ENCODE data around the gene NPIPA2. TPM values are rescaled to one million over a fixed set of nuclear protein-coding genes. Genes with fewer than 3 reads are reported as not detected.
"Not testable (repeated sequence)": the region's sequence is repeated elsewhere in the genome, so short reads cannot be mapped to it uniquely, and the experiment has no call there.

NPIPA2 gene
- total RNA-seq (2014; rRNA removed; shearing (Covaris generic)) (0.32 and 0.51 TPM in 2 replicates), polyA plus RNA-seq (2016; fragmentation: Nextera tagmentation; extraction: Ambion mirVana) (1.7 and 2.0 TPM in 2 replicates)

GRCh38 chr16:14742273-14743128 is at the start of gene NPIPA2:
Gene NPIPA2, plus strand, starts transcription at chr16:14742533. Its CDS starts 5,533 bp downstream, at chr16:14748066.
- H3F3A ChIP-seq (ENCODE audit: insufficient read depth); H4K20me1 ChIP-seq (ENCODE audit: insufficient read depth); H3K27me3 ChIP-seq (replicated peaks; ENCODE audit: insufficient read depth); H3K9ac ChIP-seq; H3K9me2 ChIP-seq (ENCODE audit: insufficient read depth); H3K9me3 ChIP-seq (ENCODE audit: low read depth); H3K4me1 ChIP-seq (ENCODE audit: insufficient read depth); H3K4me2 ChIP-seq (ENCODE audit: unreplicated experiment); H2AFZ ChIP-seq; H3K79me2 ChIP-seq (ENCODE audit: insufficient read depth); in situ Hi-C loops (cut with MboI); H3K27ac ChIP-seq; DNase-seq; H3K36me3 ChIP-seq (ENCODE audit: low read depth); H3K4me3 ChIP-seq: not testable (repeated sequence)
- WGBS, 2 experiments (ENCODE audit: low coverage in 1 of 2, low lambda C conversion rate in 2 of 2, missing lambda C conversion rate in 2 of 2), result no CpG with 5 or more reads among the region's 73 CpGs

DNA sequence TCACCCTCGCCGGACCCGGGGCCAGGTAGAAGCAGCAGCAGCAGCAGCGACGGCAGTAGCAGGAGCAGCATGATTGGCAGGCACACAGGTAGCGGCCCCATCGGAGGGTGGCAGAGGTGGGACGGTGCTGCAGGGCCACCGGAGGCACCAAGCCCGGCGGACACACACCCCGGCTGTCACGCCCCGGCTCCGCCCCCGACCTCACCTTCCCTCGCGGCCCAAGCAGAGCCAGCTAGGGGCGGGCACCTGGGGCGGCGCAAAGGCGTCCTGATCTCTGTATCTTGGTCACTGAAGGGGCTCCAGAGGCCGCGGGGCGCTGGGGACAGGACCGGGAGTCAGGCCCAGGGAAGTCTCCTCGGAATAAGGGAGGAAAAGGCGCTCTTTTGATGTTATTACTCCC is 48.2 kb upstream of the NPIPA2 start, which contains the start of gene PLA2G10:
TSS of gene PLA2G10 (minus strand) at position 180 of the 400 bp plus-strand sequence. CDS start at position 101, 79 bp downstream.
- H3K36me3 ChIP-seq (ENCODE audit: low read depth); H3K9me2 ChIP-seq (ENCODE audit: insufficient read depth); H2AFZ ChIP-seq; H4K20me1 ChIP-seq (ENCODE audit: insufficient read depth); H3K4me2 ChIP-seq (ENCODE audit: unreplicated experiment); H3K4me3 ChIP-seq; H3F3A ChIP-seq (ENCODE audit: insufficient read depth); H3K27ac ChIP-seq; in situ Hi-C loops (cut with MboI); H3K79me2 ChIP-seq (ENCODE audit: insufficient read depth); H3K4me1 ChIP-seq (ENCODE audit: insufficient read depth); H3K9me3 ChIP-seq (ENCODE audit: low read depth); H3K27me3 ChIP-seq (replicated peaks; ENCODE audit: insufficient read depth); DNase-seq; H3K9ac ChIP-seq: not testable (repeated sequence)
- WGBS, 2 experiments (ENCODE audit: low coverage in 1 of 2, low lambda C conversion rate in 2 of 2, missing lambda C conversion rate in 2 of 2), result no CpG with 5 or more reads among the region's 28 CpGs

GRCh38 chr16:14701859-14702258 is 40.5 kb upstream of the NPIPA2 start:
- in situ Hi-C loops (cut with MboI); H3K9me2 ChIP-seq (ENCODE audit: insufficient read depth); H2AFZ ChIP-seq; H3K4me2 ChIP-seq (ENCODE audit: unreplicated experiment); H3K27ac ChIP-seq; H3K4me3 ChIP-seq; DNase-seq; H3K9ac ChIP-seq; H3K9me3 ChIP-seq (ENCODE audit: low read depth); H3K27me3 ChIP-seq (replicated peaks; ENCODE audit: insufficient read depth); H3F3A ChIP-seq (ENCODE audit: insufficient read depth); H3K36me3 ChIP-seq (ENCODE audit: low read depth); H3K79me2 ChIP-seq (ENCODE audit: insufficient read depth); H3K4me1 ChIP-seq (ENCODE audit: insufficient read depth); H4K20me1 ChIP-seq (ENCODE audit: insufficient read depth): not testable (repeated sequence)
- WGBS, 2 experiments (ENCODE audit: low coverage in 1 of 2, low lambda C conversion rate in 2 of 2, missing lambda C conversion rate in 2 of 2), result 31 to 56% methylated on average over 3 of the region's 7 CpGs

GRCh38 chr16:14702672-14703071 is 39.7 kb upstream of the NPIPA2 start:
- H3K9me2 ChIP-seq (ENCODE audit: insufficient read depth); H2AFZ ChIP-seq; H3K79me2 ChIP-seq (ENCODE audit: insufficient read depth); H4K20me1 ChIP-seq (ENCODE audit: insufficient read depth); in situ Hi-C loops (cut with MboI); H3K4me1 ChIP-seq (ENCODE audit: insufficient read depth); H3K36me3 ChIP-seq (ENCODE audit: low read depth); H3K27ac ChIP-seq; H3K4me2 ChIP-seq (ENCODE audit: unreplicated experiment); H3K4me3 ChIP-seq; H3K9me3 ChIP-seq (ENCODE audit: low read depth); DNase-seq; H3K9ac ChIP-seq; H3F3A ChIP-seq (ENCODE audit: insufficient read depth); H3K27me3 ChIP-seq (replicated peaks; ENCODE audit: insufficient read depth): not testable (repeated sequence)
- WGBS, 2 experiments (ENCODE audit: low coverage in 1 of 2, low lambda C conversion rate in 2 of 2, missing lambda C conversion rate in 2 of 2), result no CpG with 5 or more reads among the region's 11 CpGs

- H3F3A ChIP-seq (ENCODE audit: insufficient read depth); H3K9me3 ChIP-seq (ENCODE audit: low read depth); H3K9me2 ChIP-seq (ENCODE audit: insufficient read depth); DNase-seq; H4K20me1 ChIP-seq (ENCODE audit: insufficient read depth); H3K9ac ChIP-seq; H3K27me3 ChIP-seq (replicated peaks; ENCODE audit: insufficient read depth); H3K79me2 ChIP-seq (ENCODE audit: insufficient read depth); H3K36me3 ChIP-seq (ENCODE audit: low read depth); in situ Hi-C loops (cut with MboI); H3K4me2 ChIP-seq (ENCODE audit: unreplicated experiment); H3K4me1 ChIP-seq (ENCODE audit: insufficient read depth); H2AFZ ChIP-seq; H3K4me3 ChIP-seq; H3K27ac ChIP-seq: not testable (repeated sequence)
- no CpG with 5 or more reads among the region's 73 CpGs for WGBS, 2 experiments (ENCODE audit: low coverage in 1 of 2, low lambda C conversion rate in 2 of 2, missing lambda C conversion rate in 2 of 2)
Measured at GRCh38 chr16:14703156-14704011, 38.9 kb upstream of the NPIPA2 start, which contains the start of gene NPIPA3. Gene NPIPA3, plus strand, starts transcription at chr16:14703411. Its CDS starts 5,533 bp downstream, at chr16:14708944.

GRCh38 chr16:14733233-14733632 is 9.1 kb upstream of the NPIPA2 start:
- H3K27ac ChIP-seq; H3K4me1 ChIP-seq (ENCODE audit: insufficient read depth); DNase-seq; H3K4me2 ChIP-seq (ENCODE audit: unreplicated experiment); H2AFZ ChIP-seq; H3K9me3 ChIP-seq (ENCODE audit: low read depth); H3K27me3 ChIP-seq (replicated peaks; ENCODE audit: insufficient read depth); in situ Hi-C loops (cut with MboI); H3K9ac ChIP-seq; H3F3A ChIP-seq (ENCODE audit: insufficient read depth); H3K4me3 ChIP-seq; H3K9me2 ChIP-seq (ENCODE audit: insufficient read depth); H3K79me2 ChIP-seq (ENCODE audit: insufficient read depth); H3K36me3 ChIP-seq (ENCODE audit: low read depth); H4K20me1 ChIP-seq (ENCODE audit: insufficient read depth): not testable (repeated sequence)
- no CpG with 5 or more reads among the region's 28 CpGs for WGBS, 2 experiments (ENCODE audit: low coverage in 1 of 2, low lambda C conversion rate in 2 of 2, missing lambda C conversion rate in 2 of 2)

DNA sequence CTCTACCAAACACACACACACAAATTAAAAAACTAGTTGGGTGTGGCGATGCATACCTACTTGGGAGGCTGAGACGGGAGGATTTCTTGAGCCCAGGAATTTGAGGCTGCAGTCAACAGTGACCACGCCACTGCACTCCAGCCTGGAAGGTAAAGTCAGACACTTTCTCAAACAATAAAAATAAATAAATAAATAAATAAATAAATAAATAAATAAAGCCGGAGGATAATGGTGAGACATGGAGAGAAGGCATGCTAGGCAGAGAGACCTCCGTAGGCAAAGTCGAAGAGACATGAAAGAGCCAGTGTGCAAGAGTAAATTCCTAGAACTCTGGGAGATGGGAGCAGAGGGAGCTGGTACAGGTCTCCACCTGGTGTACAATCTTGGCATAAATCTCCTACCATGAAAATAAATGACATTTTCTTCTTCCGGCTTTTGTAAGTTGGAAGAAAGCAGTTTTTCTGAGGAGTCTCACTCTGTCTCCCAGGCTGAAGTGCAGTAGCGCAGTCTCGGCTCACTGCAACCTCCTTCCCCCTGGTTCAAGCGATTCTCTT is 1.4 kb upstream of the NPIPA2 start:
- DNase-seq; in situ Hi-C loops (cut with MboI); H3F3A ChIP-seq (ENCODE audit: insufficient read depth); H3K36me3 ChIP-seq (ENCODE audit: low read depth); H3K9me2 ChIP-seq (ENCODE audit: insufficient read depth); H3K9me3 ChIP-seq (ENCODE audit: low read depth); H3K27me3 ChIP-seq (replicated peaks; ENCODE audit: insufficient read depth); H3K9ac ChIP-seq; H3K79me2 ChIP-seq (ENCODE audit: insufficient read depth); H3K4me3 ChIP-seq; H3K4me1 ChIP-seq (ENCODE audit: insufficient read depth); H3K4me2 ChIP-seq (ENCODE audit: unreplicated experiment); H4K20me1 ChIP-seq (ENCODE audit: insufficient read depth); H2AFZ ChIP-seq; H3K27ac ChIP-seq: not testable (repeated sequence)
- no CpG with 5 or more reads among the region's 10 CpGs for WGBS, 2 experiments (ENCODE audit: low coverage in 1 of 2, low lambda C conversion rate in 2 of 2, missing lambda C conversion rate in 2 of 2)

Data from GM23248 (cell line).